SK-N-SH (cell line): ENCODE results near the gene ZNF30. TPM values are rescaled to one million over a fixed set of nuclear protein-coding genes. Genes with fewer than 3 reads are reported as not detected.
"Not testable (repeated sequence)": the region's sequence is repeated elsewhere in the genome, so short reads cannot be mapped to it uniquely, and the experiment has no call there.

ENCODE experiments used
- CTCF ChIA-PET: fragments of 300-600, 350-600 bp; formaldehyde crosslinking; extraction: SDS; loops from one replicate; lab custom pipeline; 2021; lab: Yijun Ruan, JAX
- POLR2A ChIA-PET: fragments of 350-600 bp; sonication (Branson Sonifier 250); formaldehyde crosslinking; extraction: SDS; loops from one replicate; lab custom pipeline; 2020; ENCODE audit warnings: antibody characterized with exemption, inconsistent platforms; lab: Yijun Ruan, JAX
- DNase-seq: peaks from one replicate; pipeline ENCODE4 v3.0.0; 2012
- H2AFZ ChIP-seq: fragments of 200-600 bp; sonication (generic); 2 replicates; pipeline ENCODE4 v1.8.1; 2016; ENCODE audit warnings: antibody characterized with exemption, mild to moderate bottlenecking, low read depth
- H3F3A ChIP-seq: fragments of 200-600 bp; sonication (generic); replicated peaks from 2 replicates; pipeline ENCODE3; 2016; ENCODE audit warnings: antibody characterized with exemption, mild to moderate bottlenecking; ENCODE audit not compliant: insufficient read depth
- H3K27ac ChIP-seq, 2 experiments: fragments of 200-500 bp in 1 of 2; fragments of 200-600 bp in 1 of 2; sonication (Bioruptor generic) in 1 of 2; sonication (generic), shearing (Covaris generic) in 1 of 2; 2 replicates each; pipeline versions ENCODE4 v1.5.1 to v1.6.1; 2014 to 2016; ENCODE audit warnings: low read depth in 2 of 2, inconsistent platforms in 1 of 2, low read length in 1 of 2, mild to moderate bottlenecking in 1 of 2, mixed read lengths in 1 of 2
- H3K27me3 ChIP-seq: fragments of 200-600 bp; sonication (generic), shearing (Covaris generic); 2 replicates; pipeline ENCODE4 v1.6.1; 2016; ENCODE audit warnings: mixed run types; ENCODE audit not compliant: insufficient read depth
- H3K36me3 ChIP-seq, 2 experiments: fragments of 200-500 bp in 1 of 2; fragments of 200-600 bp in 1 of 2; sonication (Bioruptor generic) in 1 of 2; sonication (generic) in 1 of 2; replicated peaks in 1 of 2; 2 replicates each; pipeline versions ENCODE3 to v1.5.1; 2014 to 2016; ENCODE audit warnings: low read length in 1 of 2, mild to moderate bottlenecking in 1 of 2; ENCODE audit not compliant: insufficient read depth in 2 of 2, control insufficient read depth in 1 of 2
- H3K4me1 ChIP-seq, 2 experiments: fragments of 200-500 bp in 1 of 2; fragments of 200-600 bp in 1 of 2; sonication (Bioruptor generic) in 1 of 2; sonication (generic), shearing (Covaris generic) in 1 of 2; 2 replicates each; pipeline versions ENCODE4 v1.5.1 to v1.6.1; 2014 to 2016; ENCODE audit warnings: low read depth in 1 of 2, low read length in 1 of 2, mixed run types in 1 of 2; ENCODE audit not compliant: insufficient read depth in 2 of 2, control insufficient read depth in 1 of 2
- H3K4me2 ChIP-seq: fragments of 200-600 bp; sonication (generic), shearing (Covaris generic); 2 replicates; pipeline ENCODE4 v1.6.1; 2017; ENCODE audit warnings: mixed run types
- H3K4me3 ChIP-seq, 2 experiments: fragments of 200-500 bp in 1 of 2; fragments of 200-600 bp in 1 of 2; sonication (Bioruptor generic) in 1 of 2; sonication (generic), shearing (Covaris generic) in 1 of 2; 2 replicates each; pipeline versions ENCODE4 v1.5.1 to v1.8.1; 2014 to 2016; ENCODE audit warnings: low read depth in 2 of 2, inconsistent platforms in 1 of 2, low read length in 1 of 2, mild to moderate bottlenecking in 1 of 2, mixed read lengths in 1 of 2, moderate library complexity in 1 of 2
- H3K79me2 ChIP-seq: fragments of 200-600 bp; sonication (generic); 2 replicates; pipeline ENCODE4 v1.8.1; 2017; ENCODE audit warnings: mild to moderate bottlenecking; ENCODE audit not compliant: insufficient read depth
- H3K9ac ChIP-seq: fragments of 200-600 bp; sonication (generic); 2 replicates; pipeline ENCODE4 v1.6.1; 2017; ENCODE audit warnings: mixed run types
- H3K9me2 ChIP-seq: fragments of 200-600 bp; sonication (generic); 2 replicates; pipeline ENCODE4 v1.6.1; 2017; ENCODE audit warnings: mixed run types
- H3K9me3 ChIP-seq: fragments of 200-600 bp; sonication (generic); 2 replicates; pipeline ENCODE4 v1.6.1; 2017; ENCODE audit warnings: mixed run types, mild to moderate bottlenecking, moderate library complexity
- H4K20me1 ChIP-seq: fragments of 200-600 bp; sonication (generic); 2 replicates; pipeline ENCODE4 v1.6.1; 2017; ENCODE audit warnings: mild to moderate bottlenecking, mixed run types; ENCODE audit not compliant: insufficient read depth
- EP300 ChIP-seq, 2 experiments: IDR thresholded peaks; 2 replicates each; pipeline versions ENCODE4 v1.4.0 to v1.6.1; 2012; ENCODE audit warnings: borderline replicate concordance in 1 of 2, low read depth in 1 of 2, low read length in 1 of 2
- FOSL2 ChIP-seq: IDR thresholded peaks from 2 replicates; pipeline ENCODE4 v1.4.0; 2012; ENCODE audit warnings: low read depth, mild to moderate bottlenecking, moderate library complexity, borderline replicate concordance
- FOXJ3 ChIP-seq: sonication (generic); formaldehyde crosslinking; IDR thresholded peaks from 2 replicates; pipeline ENCODE4 v1.5.1; 2020; ENCODE audit warnings: mild to moderate bottlenecking, missing genetic modification reagents
- FOXM1 ChIP-seq: IDR thresholded peaks from 2 replicates; pipeline ENCODE4 v1.4.0; 2012; ENCODE audit warnings: low read depth, mild to moderate bottlenecking
- GABPA ChIP-seq: IDR thresholded peaks from 2 replicates; pipeline ENCODE4 v1.4.0; 2012; ENCODE audit warnings: low read depth, mild to moderate bottlenecking
- GATA2 ChIP-seq: sonication (generic); formaldehyde crosslinking; IDR thresholded peaks from 2 replicates; pipeline ENCODE4 v1.5.0; 2020; ENCODE audit warnings: mild to moderate bottlenecking, missing genetic modification reagents
- IRF3 ChIP-seq: fragments of 150-350 bp; IDR thresholded peaks from 2 replicates; pipeline ENCODE4 v1.6.1; 2016; ENCODE audit warnings: mild to moderate bottlenecking, low read depth, low read length
- JUND ChIP-seq: IDR thresholded peaks from 2 replicates; pipeline ENCODE4 v1.4.0; 2012
- MXI1 ChIP-seq: IDR thresholded peaks from 2 replicates; pipeline ENCODE4 v1.6.1; 2012; ENCODE audit warnings: mild to moderate bottlenecking, low read depth, low read length, improper control_type of control experiment
- NRF1 ChIP-seq: IDR thresholded peaks from 2 replicates; pipeline ENCODE4 v1.6.1; 2012; ENCODE audit warnings: low read depth, mild to moderate bottlenecking, low read length
- POLR2AphosphoS5 ChIP-seq: IDR thresholded peaks from 2 replicates; pipeline ENCODE4 v1.6.1; 2012; ENCODE audit warnings: low read depth, low read length
- RCOR1 ChIP-seq: fragments of 150-350 bp; IDR thresholded peaks from 2 replicates; pipeline ENCODE4 v1.6.1; 2017; ENCODE audit warnings: antibody characterized with exemption, low read length
- REST ChIP-seq: IDR thresholded peaks from 2 replicates; pipeline ENCODE4 v1.6.1; 2012; ENCODE audit warnings: mild to moderate bottlenecking, low read depth, low read length, moderate library complexity
- RFX5 ChIP-seq: IDR thresholded peaks from 2 replicates; pipeline ENCODE4 v1.6.1; 2012; ENCODE audit warnings: mild to moderate bottlenecking, improper control_type of control experiment, low read length
- RXRA ChIP-seq: IDR thresholded peaks from 2 replicates; pipeline ENCODE4 v1.4.0; 2012; ENCODE audit warnings: low read depth, mild to moderate bottlenecking, borderline replicate concordance
- SMC3 ChIP-seq: IDR thresholded peaks from 2 replicates; pipeline ENCODE4 v1.6.1; 2012; ENCODE audit warnings: low read depth, low read length, improper control_type of control experiment
- TCF12 ChIP-seq: IDR thresholded peaks from 2 replicates; pipeline ENCODE4 v1.4.0; 2012
- USF2 ChIP-seq: fragments of 150-350 bp; IDR thresholded peaks from 2 replicates; pipeline ENCODE4 v1.6.1; 2017; ENCODE audit warnings: antibody characterized with exemption, low read length, low read depth, borderline replicate concordance
- WGBS: methylation state at CpG from one replicate; pipeline ENCODE4 v1.1.6; 2017; ENCODE audit warnings: low lambda C conversion rate; 5-methylcytosine and 5-hydroxymethylcytosine counted together
- polyA plus RNA-seq, 3 experiments: library from polyadenylated mRNA; depleted of rRNA; stranded (reverse); fragments of >200 nt; gene quantifications; 2 replicates each; pipeline ENCODE4 v1.2.3, GENCODE V29; 2012
- TF ChIP-seq, protein P1 (sequence below): IDR thresholded peaks from 2 replicates; pipeline ENCODE4 v1.4.0; 2012; ENCODE audit warnings: low read depth, borderline replicate concordance
- TF ChIP-seq, protein P2 (sequence below): IDR thresholded peaks from 2 replicates; pipeline ENCODE4 v1.4.0; 2012; ENCODE audit warnings: low read depth

The ZNF30 gene
- polyA plus RNA-seq, 1 of the 3 experiments (the other 2 are of a cell fraction): 1.7 TPM

- TF ChIP-seq, protein P1, sequence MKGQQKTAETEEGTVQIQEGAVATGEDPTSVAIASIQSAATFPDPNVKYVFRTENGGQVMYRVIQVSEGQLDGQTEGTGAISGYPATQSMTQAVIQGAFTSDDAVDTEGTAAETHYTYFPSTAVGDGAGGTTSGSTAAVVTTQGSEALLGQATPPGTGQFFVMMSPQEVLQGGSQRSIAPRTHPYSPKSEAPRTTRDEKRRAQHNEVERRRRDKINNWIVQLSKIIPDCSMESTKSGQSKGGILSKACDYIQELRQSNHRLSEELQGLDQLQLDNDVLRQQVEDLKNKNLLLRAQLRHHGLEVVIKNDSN: no peak
- TF ChIP-seq FOXM1: no peak
- TF ChIP-seq USF2: no peak
- no peak for TF ChIP-seq SMC3
These were observed 15.9 kb upstream of the ZNF30 start (continued) for GRCh38 chr19:34910770-34911169.

DNA sequence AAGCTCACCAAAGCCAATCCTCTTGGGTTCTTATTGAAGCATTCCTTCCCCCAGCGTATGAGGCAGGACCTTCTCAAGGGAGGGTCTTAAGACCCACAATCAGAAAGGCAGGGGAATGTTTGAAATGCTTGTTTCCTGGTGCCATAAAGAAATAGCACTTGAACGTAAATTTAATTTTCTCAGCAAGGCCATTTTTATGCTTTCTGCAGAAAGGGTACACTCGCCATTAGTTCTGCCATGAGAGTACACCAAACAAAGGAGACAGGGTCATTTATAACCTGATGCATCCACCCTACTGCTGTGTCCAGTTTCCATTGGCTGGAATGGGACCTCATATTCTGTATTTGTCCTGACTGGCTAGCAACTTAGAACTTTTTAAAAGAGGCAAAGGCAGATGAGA is 9.6 kb upstream of the ZNF30 start:
- H3K4me1 ChIP-seq, H3K4me3 ChIP-seq, DNase-seq, H4K20me1 ChIP-seq, H3K9me2 ChIP-seq, POLR2A ChIA-PET, H3K4me2 ChIP-seq, H3K9me3 ChIP-seq, H3K79me2 ChIP-seq, H3K27me3 ChIP-seq, H3K27ac ChIP-seq, H3K36me3 ChIP-seq, H3K9ac ChIP-seq, H2AFZ ChIP-seq, H3F3A ChIP-seq, CTCF ChIA-PET: not testable (repeated sequence)
- WGBS: 6% methylated on average over 3 of the region's 3 CpGs

DNA sequence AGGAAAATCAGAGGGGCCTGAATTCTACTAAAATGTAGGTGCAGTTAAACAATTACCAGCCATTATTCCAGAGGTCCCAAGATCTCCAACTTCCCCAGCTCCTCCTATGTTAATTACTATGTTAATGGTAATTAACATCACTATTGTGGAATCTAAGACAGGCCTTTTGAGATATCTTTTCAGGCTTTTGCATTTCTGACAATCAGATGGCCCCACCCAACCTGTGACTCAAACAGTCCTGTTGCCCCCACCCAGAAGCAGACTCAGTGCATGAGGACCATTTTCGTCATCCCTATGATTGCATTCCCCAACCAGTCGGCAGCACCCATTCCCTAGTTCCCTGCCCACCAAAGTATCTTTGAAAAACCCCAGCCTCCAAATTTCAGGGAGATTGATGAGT is 8.5 kb upstream of the ZNF30 start:
- Histone ChIP-seq H3K9me2 (no peaks in the 10 kb centered on the region), H3K27me3 (no peaks in the 10 kb centered on the region), H2AFZ (no peak overlapping the region), H3K9ac (no peak overlapping the region), H3K27ac (no peak overlapping the region), H3K79me2 (no peaks in the 10 kb centered on the region), H4K20me1 (no peaks in the 10 kb centered on the region), H3K4me1 (no peaks in the 10 kb centered on the region), H3K36me3 (no peaks in the 10 kb centered on the region), H3F3A (no peaks in the 10 kb centered on the region), H3K9me3 (no peaks in the 10 kb centered on the region), H3K4me2 (no peak overlapping the region), H3K4me3 (no peak overlapping the region)
- POLR2A ChIA-PET: no interaction called here
- 3% methylated on average over 2 of the region's 2 CpGs for WGBS
- CTCF ChIA-PET: no interaction called here
- no peak for DNase-seq
- TF ChIP-seq JUND: no peak
- no peak for TF ChIP-seq IRF3
- TF ChIP-seq FOSL2: no peak
- TF ChIP-seq RFX5: no peak
- no peak for TF ChIP-seq SMC3
- no peak for TF ChIP-seq GATA2 (CRISPR knock-in tag)
- TF ChIP-seq USF2: no peak
- TF ChIP-seq RXRA: no peak
- TF ChIP-seq EP300 (IDR thresholded peaks at IDR 0.05; ENCODE audit: borderline replicate concordance in 1 of 2, low read depth in 1 of 2, low read length in 1 of 2): no peak
- no peak for TF ChIP-seq REST
- TF ChIP-seq GABPA: no peak
- TF ChIP-seq MXI1: no peak
- no peak for TF ChIP-seq FOXJ3 (CRISPR knock-in tag)
- no peak for TF ChIP-seq TCF12
- TF ChIP-seq, protein P2, sequence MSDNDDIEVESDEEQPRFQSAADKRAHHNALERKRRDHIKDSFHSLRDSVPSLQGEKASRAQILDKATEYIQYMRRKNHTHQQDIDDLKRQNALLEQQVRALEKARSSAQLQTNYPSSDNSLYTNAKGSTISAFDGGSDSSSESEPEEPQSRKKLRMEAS: no peak
- TF ChIP-seq RCOR1: no peak
- no peak for TF ChIP-seq POLR2AphosphoS5
- TF ChIP-seq NRF1: no peak
